ENCODE results near the gene COA1.

DNA sequence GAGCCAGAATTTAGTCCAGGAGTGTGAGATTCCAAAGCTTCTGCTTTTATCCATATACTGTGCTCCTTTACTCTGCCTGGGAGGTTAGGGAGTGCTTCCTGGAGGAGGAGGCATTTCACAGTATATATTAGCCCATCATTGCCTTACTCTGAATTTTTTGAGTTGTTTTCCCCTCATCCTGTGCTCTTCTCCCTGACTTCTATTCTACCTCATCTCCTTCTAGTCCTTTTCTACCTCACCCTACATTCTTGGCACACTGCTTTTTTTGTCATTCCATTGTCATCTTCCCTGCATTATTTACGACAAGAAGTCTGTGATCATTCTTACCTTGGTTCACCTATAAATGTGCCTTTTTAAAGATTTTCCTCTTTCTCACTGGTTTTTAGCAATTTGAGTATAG, 125.1 kb downstream of the COA1 start:
- TF ChIP-seq RCOR1 (IDR thresholded peaks at IDR 0.05; ENCODE audit: borderline replicate concordance in 1 of 2, low read depth in 2 of 2, low read length in 2 of 2) = no peak
- TF ChIP-seq CHD4 (IDR thresholded peaks at IDR 0.05; ENCODE audit: insufficient read depth, insufficient replicate concordance, low read depth, low read length, poor library complexity, severe bottlenecking) = no peak
- no peak for TF ChIP-seq ZNF274 (IDR thresholded peaks at IDR 0.05; ENCODE audit: borderline replicate concordance, low read depth, low read length)
- no peak for TF ChIP-seq EP300 (IDR thresholded peaks at IDR 0.05; ENCODE audit: low read length)
- no peak for TF ChIP-seq CTCF (IDR thresholded peaks at IDR 0.05 in 2 of 3, conservative IDR thresholded peaks at IDR 0.05 in 1 of 3; ENCODE audit: insufficient read depth in 2 of 3, low read depth in 1 of 3, low read length in 3 of 3)
- no peak for TF ChIP-seq FOXK1 (CRISPR knock-in tag; IDR thresholded peaks at IDR 0.05; ENCODE audit: borderline replicate concordance)
- TF ChIP-seq USF2 (CRISPR knock-in tag; IDR thresholded peaks at IDR 0.05) = no peak
